Transverse colon (tissue), 4 donors: ENCODE data around the gene MGMT. TPM values are rescaled to one million over a fixed set of nuclear protein-coding genes. Genes with fewer than 3 reads are reported as not detected.

Source experiments
- DNase-seq: peaks from one replicate; pipeline ENCODE4 v3.0.0-alpha.2; 2019
- H3K27ac ChIP-seq, 4 donors: fragments of 200-600 bp; sonication (generic); 2 replicates each; pipeline ENCODE4 v1.5.1; 2016 to 2018; ENCODE audit warnings: inconsistent platforms in 4 of 4
- H3K27me3 ChIP-seq: fragments of 200-600 bp; sonication (generic); 2 replicates; pipeline ENCODE4 v1.5.1; 2017; ENCODE audit warnings: inconsistent platforms
- H3K36me3 ChIP-seq, 4 donors: fragments of 200-600 bp; sonication (generic); 2 replicates each; pipeline ENCODE4 v1.5.1; 2017 to 2019; ENCODE audit warnings: inconsistent platforms in 4 of 4
- H3K4me1 ChIP-seq, 4 donors: fragments of 200-600 bp; sonication (generic); 2 replicates each; pipeline ENCODE4 v1.5.1; 2017 to 2020; ENCODE audit warnings: inconsistent platforms in 4 of 4
- H3K4me3 ChIP-seq, 4 donors: fragments of 200-600 bp; sonication (generic); 1 replicate in 1 of 4; 2 replicates in 3 of 4; pipeline versions ENCODE4 v1.5.1 to v1.6.1; 2017 to 2019; ENCODE audit warnings: inconsistent platforms in 4 of 4
- H3K9me3 ChIP-seq, 2 donors: fragments of 200-600 bp; sonication (generic); 2 replicates each; pipeline ENCODE4 v1.5.1; 2017 to 2019; ENCODE audit warnings: inconsistent platforms in 2 of 2
- EP300 ChIP-seq: sonication (generic); formaldehyde crosslinking; IDR thresholded peaks from one replicate; pipeline ENCODE4 v1.6.1; 2017; ENCODE audit warnings: antibody characterized with exemption, low read depth
- POLR2A ChIP-seq: fragments of 450-650 bp; IDR thresholded peaks from one replicate; pipeline ENCODE4 v1.6.1; 2016; ENCODE audit warnings: antibody characterized with exemption, mild to moderate bottlenecking, moderate library complexity
- POLR2AphosphoS5 ChIP-seq, 3 donors: sonication (generic); formaldehyde crosslinking; IDR thresholded peaks; one replicate each; pipeline ENCODE4 v1.6.1; 2016; ENCODE audit warnings: antibody characterized with exemption in 3 of 3
- WGBS, 2 donors: methylation state at CpG; one replicate each; pipeline ENCODE4 v1.1.5; 2018; ENCODE audit warnings: low coverage in 1 of 2; 5-methylcytosine and 5-hydroxymethylcytosine counted together
- in situ Hi-C, 4 donors: fragments of 200-750 bp; cut with MboI; loops; one replicate each; pipeline versions ENCODE4 v1.15.0 to v1.15.1; 2017; ENCODE audit warnings: low sequenced_read_pairs in 3 of 4, low pct_ligation_motif_present in 1 of 4, low pct_unique_long_range_greater_than_20kb in 1 of 4
- intact Hi-C: fragments of 100-400 bp; cut with DNase I; formaldehyde crosslinking; loops from one replicate; pipeline ENCODE4 v1.15.1; 2023; ENCODE audit warnings: low total_unique reads
- total RNA-seq, 4 donors: library from RNA; depleted of rRNA; stranded (reverse); fragments of >200 nt; gene quantifications; one replicate each; pipeline ENCODE4 v1.1.0, GENCODE V29; 2016
- TF ChIP-seq, protein P1 (sequence below), 5 experiments: fragments of 200-600 bp in 3 of 5; fragments of 450-650 bp in 2 of 5; sonication (generic) in 3 of 5; IDR thresholded peaks; 1 replicate in 2 of 5; 2 replicates in 3 of 5; pipeline ENCODE4 v1.5.1; 2016 to 2017; ENCODE audit warnings: antibody characterized with exemption in 5 of 5, inconsistent platforms in 3 of 5, mild to moderate bottlenecking in 2 of 5, moderate library complexity in 1 of 5

The MGMT gene
- total RNA-seq, 4 donors from 2014 or later: 6.6 to 28.9 (median 14.0) TPM

DNA sequence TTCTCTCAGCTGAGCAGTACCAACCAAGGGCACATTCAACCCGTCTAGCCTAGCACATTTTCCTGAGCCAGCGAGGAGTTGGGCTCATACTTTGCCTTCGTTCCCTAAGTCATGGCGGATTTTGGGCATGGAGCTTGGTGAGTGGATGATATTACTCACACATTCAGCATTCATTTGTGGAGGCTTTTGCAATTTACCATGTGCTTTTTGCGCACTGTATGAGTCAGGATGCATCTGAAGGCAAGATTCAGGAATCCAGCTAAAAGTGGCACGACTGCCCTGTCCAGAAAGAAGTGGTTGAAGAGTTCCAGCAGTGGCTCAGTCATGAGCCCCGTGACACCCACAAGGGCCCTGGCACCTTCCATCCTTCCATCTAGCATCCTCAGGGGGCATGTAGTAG lies 24.2 kb upstream of the MGMT start:
- Histone ChIP-seq H3K27me3 (no peaks in the 10 kb centered on the region), H3K4me1 (no peaks in the 10 kb centered on the region), H3K4me3 (no peak overlapping the region), H3K9me3 (no peaks in the 10 kb centered on the region), H3K36me3 (no peaks in the 10 kb centered on the region), H3K27ac (no peak overlapping the region)
- TF ChIP-seq EP300: no peak
- TF ChIP-seq POLR2A: no peak
- TF ChIP-seq POLR2AphosphoS5 (IDR thresholded peaks at IDR 0.05): no peak
- TF ChIP-seq, protein P1, sequence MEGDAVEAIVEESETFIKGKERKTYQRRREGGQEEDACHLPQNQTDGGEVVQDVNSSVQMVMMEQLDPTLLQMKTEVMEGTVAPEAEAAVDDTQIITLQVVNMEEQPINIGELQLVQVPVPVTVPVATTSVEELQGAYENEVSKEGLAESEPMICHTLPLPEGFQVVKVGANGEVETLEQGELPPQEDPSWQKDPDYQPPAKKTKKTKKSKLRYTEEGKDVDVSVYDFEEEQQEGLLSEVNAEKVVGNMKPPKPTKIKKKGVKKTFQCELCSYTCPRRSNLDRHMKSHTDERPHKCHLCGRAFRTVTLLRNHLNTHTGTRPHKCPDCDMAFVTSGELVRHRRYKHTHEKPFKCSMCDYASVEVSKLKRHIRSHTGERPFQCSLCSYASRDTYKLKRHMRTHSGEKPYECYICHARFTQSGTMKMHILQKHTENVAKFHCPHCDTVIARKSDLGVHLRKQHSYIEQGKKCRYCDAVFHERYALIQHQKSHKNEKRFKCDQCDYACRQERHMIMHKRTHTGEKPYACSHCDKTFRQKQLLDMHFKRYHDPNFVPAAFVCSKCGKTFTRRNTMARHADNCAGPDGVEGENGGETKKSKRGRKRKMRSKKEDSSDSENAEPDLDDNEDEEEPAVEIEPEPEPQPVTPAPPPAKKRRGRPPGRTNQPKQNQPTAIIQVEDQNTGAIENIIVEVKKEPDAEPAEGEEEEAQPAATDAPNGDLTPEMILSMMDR (IDR thresholded peaks at IDR 0.05): no peak
- DNase-seq: no peak
- in situ Hi-C loops: no loop called here
- intact Hi-C loops: no loop called here
- WGBS, 2 donors: 84 to 96% methylated on average over 4 to 7 of the region's 7 CpGs

DNA sequence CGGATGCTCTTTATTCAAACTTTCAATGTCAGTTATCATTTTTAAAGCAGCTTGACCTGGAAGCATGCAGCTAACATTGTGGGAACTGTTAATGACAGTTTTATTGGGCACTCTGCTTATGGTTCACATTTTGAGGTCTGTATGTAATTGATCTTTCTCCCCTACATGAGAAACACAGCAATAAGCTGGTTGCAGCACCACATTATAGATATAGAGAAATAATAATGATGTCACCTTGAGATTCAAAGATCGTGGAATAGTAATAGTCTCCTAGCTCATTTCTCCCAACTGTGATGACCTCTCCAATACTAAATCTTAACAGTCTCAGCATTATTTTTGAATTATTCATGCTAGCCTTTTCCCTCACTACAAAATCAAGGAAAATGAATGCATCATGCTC lies 22.7 kb upstream of the MGMT start:
- H3K27me3 ChIP-seq: no peaks in the 10 kb centered on the region
- H3K4me3 ChIP-seq: no peak overlapping the region
- H3K27ac ChIP-seq: no peak overlapping the region
- no peaks in the 10 kb centered on the region for H3K36me3 ChIP-seq
- H3K9me3 ChIP-seq: no peaks in the 10 kb centered on the region
- WGBS, 2 donors: 76 to 92% methylated on average over 2 of the region's 2 CpGs
- no peak for DNase-seq
- in situ Hi-C loops (no loop called here), intact Hi-C loops (no loop called here)
- H3K4me1 ChIP-seq: no peaks in the 10 kb centered on the region
- no peak for TF ChIP-seq POLR2A
- no peak for TF ChIP-seq POLR2AphosphoS5 (IDR thresholded peaks at IDR 0.05)

DNA sequence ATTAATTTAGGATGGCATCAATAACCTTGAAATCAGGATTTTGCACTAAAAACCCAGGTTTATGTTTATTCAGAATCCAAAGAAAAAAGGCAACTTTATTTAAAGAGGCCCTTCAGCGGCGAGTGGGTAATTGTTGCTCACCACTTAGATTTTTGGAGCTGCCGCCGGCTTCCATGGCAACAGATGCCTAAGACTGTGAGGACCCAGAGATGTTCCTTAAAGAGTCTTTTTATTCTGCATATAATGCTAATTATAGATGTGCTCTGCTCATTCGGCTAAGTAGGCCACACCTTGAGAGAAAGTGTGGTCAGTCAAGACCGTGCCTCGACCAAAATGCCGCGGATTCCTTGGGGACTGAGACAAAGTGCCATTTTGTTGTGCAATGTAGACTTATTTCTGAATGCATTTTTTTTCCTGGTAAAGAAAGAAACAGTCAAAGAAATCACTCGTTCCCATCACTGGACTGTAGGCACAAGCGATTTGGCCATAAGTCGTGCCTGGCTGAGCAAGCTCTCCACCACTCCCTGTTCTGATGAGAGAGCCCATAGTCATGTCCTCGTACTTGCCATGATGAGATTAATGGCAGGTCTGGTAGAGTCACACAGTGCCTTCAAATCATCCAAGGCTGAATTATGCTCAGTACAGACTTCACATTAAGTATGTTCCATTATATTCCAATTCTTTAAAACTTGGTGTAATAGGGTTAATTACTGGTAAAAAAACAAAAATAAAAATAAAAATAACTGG lies 21.4 kb upstream of the MGMT start:
- TF ChIP-seq EP300 (no peak), POLR2AphosphoS5 (IDR thresholded peaks at IDR 0.05) (no peak), POLR2A (no peak)
- TF ChIP-seq, protein P1 (IDR thresholded peaks at IDR 0.05): no peak
- DNase-seq: no peak
- no peak overlapping the region for H3K27ac ChIP-seq
- intact Hi-C loops: no loop called here
- WGBS, 2 donors: 87 to 89% methylated on average over 13 of the region's 13 CpGs
- H3K36me3 ChIP-seq: no peaks in the 10 kb centered on the region
- H3K4me1 ChIP-seq: no peaks in the 10 kb centered on the region
- in situ Hi-C loops: no loop called here
- H3K4me3 ChIP-seq: no peak overlapping the region
- H3K9me3 ChIP-seq: no peaks in the 10 kb centered on the region
- H3K27me3 ChIP-seq: no peaks in the 10 kb centered on the region

DNA sequence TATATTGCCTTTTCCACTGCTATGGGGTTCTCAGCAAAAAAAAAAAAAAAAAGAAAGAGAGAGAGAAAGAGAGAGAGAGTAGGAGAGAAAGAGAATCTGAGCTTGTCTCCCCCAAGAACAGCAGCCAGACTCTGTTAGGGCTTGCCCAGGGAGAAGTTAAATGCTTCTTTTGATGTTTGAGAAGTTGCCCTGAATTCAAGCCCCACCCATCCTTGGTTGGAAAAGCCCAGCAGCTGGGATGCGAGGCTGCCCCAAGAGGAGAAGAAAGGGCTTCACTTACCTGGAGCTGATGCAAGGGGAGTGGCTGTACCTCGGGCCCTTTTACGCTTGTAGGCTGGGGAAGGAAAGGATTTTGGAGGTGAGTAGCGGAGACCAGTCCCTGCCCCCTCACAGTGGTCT lies 20.9 kb upstream of the MGMT start:
- H3K27ac ChIP-seq: no peak overlapping the region
- H3K9me3 ChIP-seq: no peaks in the 10 kb centered on the region
- WGBS, 2 donors: 60% methylated on average over 4 of the region's 4 CpGs; no CpG with 5 or more reads in 1 of the 2 donors
- no peak overlapping the region for H3K4me3 ChIP-seq
- H3K4me1 ChIP-seq: no peaks in the 10 kb centered on the region
- no peaks in the 10 kb centered on the region for H3K36me3 ChIP-seq
- intact Hi-C loops (no loop called here), in situ Hi-C loops (no loop called here)
- H3K27me3 ChIP-seq: no peaks in the 10 kb centered on the region
- no peak for TF ChIP-seq POLR2A
- TF ChIP-seq, protein P1 (IDR thresholded peaks at IDR 0.05): no peak
- no peak for TF ChIP-seq EP300
- no peak for DNase-seq

DNA sequence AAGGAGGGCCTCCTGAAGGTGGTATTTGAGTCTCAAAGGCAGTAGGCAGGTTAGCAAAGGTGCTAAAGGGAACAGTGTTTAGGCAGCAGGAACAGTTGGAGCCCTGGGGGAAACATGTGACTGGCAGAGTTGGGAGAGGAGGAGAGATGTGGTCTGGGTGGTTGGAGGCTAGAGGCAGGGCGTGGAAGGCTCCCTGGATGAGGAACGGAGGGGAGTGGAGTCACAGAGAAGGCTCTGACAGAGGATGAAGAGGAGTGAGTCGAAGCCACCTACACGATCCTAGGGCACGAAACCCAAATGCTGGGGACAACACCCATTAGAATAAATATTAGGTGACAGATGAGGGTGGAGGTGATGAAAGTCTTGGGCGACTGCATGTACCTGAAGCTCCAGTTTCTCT lies 19.6 kb upstream of the MGMT start:
- WGBS, 2 donors: 60 to 86% methylated on average over 5 to 6 of the region's 6 CpGs
- Histone ChIP-seq H3K9me3 (no peaks in the 10 kb centered on the region), H3K36me3 (no peaks in the 10 kb centered on the region), H3K27ac (no peak overlapping the region), H3K4me3 (no peak overlapping the region), H3K27me3 (no peaks in the 10 kb centered on the region), H3K4me1 (no peaks in the 10 kb centered on the region)
- intact Hi-C loops (no loop called here), in situ Hi-C loops (no loop called here)
- DNase-seq: no peak
- TF ChIP-seq POLR2A: no peak
- no peak for TF ChIP-seq POLR2AphosphoS5 (IDR thresholded peaks at IDR 0.05)
- TF ChIP-seq, protein P1 (IDR thresholded peaks at IDR 0.05): no peak
- TF ChIP-seq EP300: no peak
